H9 (cell line): Measurements from ENCODE around the gene CPA4. TPM values are rescaled to one million over a fixed set of nuclear protein-coding genes. Genes with fewer than 3 reads are reported as not detected.

ENCODE experiments used
- DNase-seq: peaks from one replicate; pipeline ENCODE4 v3.0.0-alpha.2; 2017
- H2AFZ ChIP-seq: one replicate; pipeline ENCODE4 v1.6.1; 2013; ENCODE audit warnings: mild to moderate bottlenecking, low read length, control low read depth, moderate library complexity
- H2AK5ac ChIP-seq: 2 replicates; pipeline ENCODE4 v1.6.1; 2013; ENCODE audit warnings: low read length, control low read depth, mixed read lengths; ENCODE audit not compliant: insufficient read length
- H2BK120ac ChIP-seq: one replicate; pipeline ENCODE4 v1.6.1; 2013; ENCODE audit warnings: low read depth, mild to moderate bottlenecking, low read length, control low read depth, inconsistent platforms; ENCODE audit not compliant: poor library complexity, severe bottlenecking
- H2BK12ac ChIP-seq: 2 replicates; pipeline ENCODE4 v1.6.1; 2013; ENCODE audit warnings: low read length, control low read depth, mixed read lengths, low read depth; ENCODE audit not compliant: insufficient read length
- H2BK15ac ChIP-seq: 2 replicates; pipeline ENCODE4 v1.6.1; 2013; ENCODE audit warnings: low read depth, low read length, control low read depth
- H2BK20ac ChIP-seq: one replicate; pipeline ENCODE4 v1.6.1; 2013; ENCODE audit warnings: low read depth, mild to moderate bottlenecking, low read length, control low read depth, inconsistent platforms; ENCODE audit not compliant: poor library complexity, severe bottlenecking
- H2BK5ac ChIP-seq: 2 replicates; pipeline ENCODE4 v1.6.1; 2013; ENCODE audit warnings: low read length, control low read depth, mixed read lengths; ENCODE audit not compliant: insufficient read length
- H3K14ac ChIP-seq: 2 replicates; pipeline ENCODE4 v1.6.1; 2013; ENCODE audit warnings: low read length, control low read depth; ENCODE audit not compliant: insufficient read depth
- H3K18ac ChIP-seq: 2 replicates; pipeline ENCODE4 v1.6.1; 2013; ENCODE audit warnings: low read depth, mild to moderate bottlenecking, mixed read lengths, low read length, control low read depth; ENCODE audit not compliant: insufficient read length
- H3K23ac ChIP-seq: 2 replicates; pipeline ENCODE4 v1.6.1; 2013; ENCODE audit warnings: low read length, control low read depth, mixed read lengths, low read depth; ENCODE audit not compliant: insufficient read length
- H3K23me2 ChIP-seq: 2 replicates; pipeline ENCODE4 v1.6.1; 2013; ENCODE audit warnings: low read depth, mild to moderate bottlenecking, mixed read lengths, low read length, control low read depth; ENCODE audit not compliant: insufficient read length, poor library complexity, severe bottlenecking
- H3K27ac ChIP-seq: 2 replicates; pipeline ENCODE4 v1.5.1; 2013; ENCODE audit warnings: low read length, control low read depth, mixed read lengths, low read depth; ENCODE audit not compliant: insufficient read length
- H3K27me3 ChIP-seq: 2 replicates; pipeline ENCODE4 v1.6.1; 2013; ENCODE audit warnings: low read length, control low read depth, inconsistent platforms; ENCODE audit not compliant: insufficient read depth
- H3K4ac ChIP-seq: 2 replicates; pipeline ENCODE4 v1.6.1; 2013; ENCODE audit warnings: low read depth, mild to moderate bottlenecking, control low read depth, inconsistent platforms, low read length, moderate library complexity
- H3K4me1 ChIP-seq: 2 replicates; pipeline ENCODE4 v1.6.1; 2013; ENCODE audit warnings: low read length, control low read depth, inconsistent platforms; ENCODE audit not compliant: insufficient read depth
- H3K4me2 ChIP-seq: 2 replicates; pipeline ENCODE4 v1.6.1; 2013; ENCODE audit warnings: low read length, control low read depth, mixed read lengths; ENCODE audit not compliant: insufficient read length, insufficient read depth
- H3K56ac ChIP-seq: 2 replicates; pipeline ENCODE4 v1.6.1; 2013; ENCODE audit warnings: low read depth, mild to moderate bottlenecking, mixed read lengths, low read length, control low read depth; ENCODE audit not compliant: insufficient read length
- H3K79me1 ChIP-seq: 2 replicates; pipeline ENCODE4 v1.6.1; 2013; ENCODE audit warnings: low read depth, mild to moderate bottlenecking, moderate library complexity, low read length, control low read depth, inconsistent platforms; ENCODE audit not compliant: insufficient read depth, poor library complexity, severe bottlenecking
- H3K79me2 ChIP-seq: 2 replicates; pipeline ENCODE4 v1.6.1; 2013; ENCODE audit warnings: low read length, control low read depth, inconsistent platforms; ENCODE audit not compliant: insufficient read depth
- H3K9ac ChIP-seq: 2 replicates; pipeline ENCODE4 v1.6.1; 2013; ENCODE audit warnings: low read length, control low read depth, mixed read lengths; ENCODE audit not compliant: insufficient read length; ENCODE audit errors: extremely low read depth
- H3K9me3 ChIP-seq: one replicate; pipeline ENCODE4 v1.6.1; 2013; ENCODE audit warnings: low read depth, low read length, inconsistent platforms; ENCODE audit not compliant: control insufficient read depth
- H3T11ph ChIP-seq: one replicate; pipeline ENCODE4 v1.6.1; 2013; ENCODE audit warnings: mild to moderate bottlenecking, low read length, control low read depth, inconsistent platforms
- H4K20me1 ChIP-seq: one replicate; pipeline ENCODE4 v1.6.1; 2013; ENCODE audit not compliant: control insufficient read depth, insufficient read length, insufficient read depth
- H4K5ac ChIP-seq: 2 replicates; pipeline ENCODE4 v1.6.1; 2013; ENCODE audit warnings: low read depth, mild to moderate bottlenecking, mixed read lengths, low read length, control low read depth; ENCODE audit not compliant: insufficient read length
- H4K8ac ChIP-seq: replicated peaks from 2 replicates; pipeline ENCODE4 v1.6.1; 2013; ENCODE audit warnings: low read length, control low read depth, mixed read lengths, low read depth; ENCODE audit not compliant: insufficient read length
- H4K91ac ChIP-seq: 2 replicates; pipeline ENCODE4 v1.6.1; 2013; ENCODE audit warnings: low read depth, mild to moderate bottlenecking, moderate library complexity, mixed read lengths, low read length, control low read depth; ENCODE audit not compliant: insufficient read length
- H3K27ac Mint-ChIP-seq, 3 experiments: 2 replicates in 2 of 3; 3 replicates in 1 of 3; pipeline ENCODE4 v1.8.0; 2020 to 2021; ENCODE audit warnings: mixed read lengths in 3 of 3, mild to moderate bottlenecking in 1 of 3, moderate library complexity in 1 of 3
- H3K27me3 Mint-ChIP-seq: 2 replicates; pipeline ENCODE4 v1.8.0; 2021; ENCODE audit warnings: low read depth, mild to moderate bottlenecking, moderate library complexity, mixed read lengths
- H3K36me3 Mint-ChIP-seq, 3 experiments: 2 replicates in 2 of 3; 3 replicates in 1 of 3; pipeline ENCODE4 v1.8.0; 2020 to 2021; ENCODE audit warnings: low read depth in 3 of 3, mixed read lengths in 3 of 3; ENCODE audit not compliant: insufficient read depth in 1 of 3
- H3K4me1 Mint-ChIP-seq, 2 experiments: 2 replicates each; pipeline ENCODE4 v1.8.0; 2020; ENCODE audit warnings: mixed read lengths in 2 of 2
- H3K4me3 Mint-ChIP-seq, 2 experiments: 2 replicates in 1 of 2; 3 replicates in 1 of 2; pipeline ENCODE4 v1.8.0; 2020 to 2021; ENCODE audit warnings: mild to moderate bottlenecking in 2 of 2, mixed read lengths in 2 of 2, moderate library complexity in 1 of 2
- H3K9me3 Mint-ChIP-seq, 2 experiments: 2 replicates in 1 of 2; 3 replicates in 1 of 2; pipeline ENCODE4 v1.8.0; 2020; ENCODE audit warnings: mild to moderate bottlenecking in 2 of 2, mixed read lengths in 2 of 2, moderate library complexity in 1 of 2
- WGBS: extraction: QIAGEN DNeasy Blood & Tissue Kit; methylation state at CpG from one replicate; pipeline ENCODE4 v1.1.7; 2013; ENCODE audit warnings: missing lambda C conversion rate, low lambda C conversion rate, mixed read lengths; ENCODE audit not compliant: insufficient read length; ENCODE audit errors: extremely low coverage; 5-methylcytosine and 5-hydroxymethylcytosine counted together
- total RNA-seq: library from RNA; stranded (reverse); gene quantifications from 2 replicates; pipeline ENCODE4 v1.2.1, GENCODE V29; 2021
- TF ChIP-seq, protein P1 (sequence below): fragments of 200-600 bp; sonication (generic); conservative IDR thresholded peaks from 3 replicates; pipeline ENCODE4 v1.8.0; 2021; ENCODE audit warnings: antibody characterized with exemption, mild to moderate bottlenecking

CPA4 gene
- total RNA-seq, 1 experiment from 2014 or later: not detected

DNA sequence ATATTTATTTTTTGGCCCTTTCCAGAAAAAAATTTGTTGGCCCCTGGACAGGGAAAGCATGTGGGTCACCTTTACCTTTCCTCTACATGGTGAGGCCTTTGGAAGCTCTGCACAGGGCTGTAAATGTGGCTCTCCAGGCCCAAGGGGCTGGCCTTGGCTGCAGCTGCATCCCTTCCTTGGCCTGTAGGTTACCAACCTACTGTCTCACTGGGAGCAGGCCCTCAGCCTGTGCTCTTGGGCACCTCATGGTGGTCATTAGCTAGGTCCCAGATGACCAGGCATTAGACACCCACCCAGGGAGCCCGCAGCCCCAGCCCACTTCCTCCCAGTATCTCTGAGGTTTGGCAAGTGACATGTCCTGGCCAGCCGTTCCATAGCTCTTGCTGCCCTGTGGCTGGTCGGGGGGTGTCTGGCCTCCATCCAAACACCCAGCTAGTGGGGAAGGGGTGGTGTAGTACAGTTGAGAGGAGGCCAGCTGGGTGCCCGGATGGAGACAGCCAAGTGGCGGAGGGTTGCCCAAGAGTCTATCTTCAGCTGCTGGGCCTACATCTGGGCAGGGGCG is 44.5 kb downstream of the CPA4 start:
- Histone ChIP-seq H2BK5ac (no peak overlapping the region), H3T11ph (no peak overlapping the region), H3K27me3 (no peaks in the 10 kb centered on the region), H2AK5ac (no peak overlapping the region), H2BK12ac (no peak overlapping the region), H3K27ac (no peak overlapping the region), H3K23ac (no peak overlapping the region), H4K20me1 (no peaks in the 10 kb centered on the region), H3K23me2 (no peaks in the 10 kb centered on the region), H3K9me3 (no peaks in the 10 kb centered on the region), H2BK20ac (no peak overlapping the region), H3K56ac (no peak overlapping the region), H3K79me2 (no peaks in the 10 kb centered on the region), H3K4me2 (no peak overlapping the region), H2AFZ (no peak overlapping the region), H4K5ac (no peak overlapping the region), H4K91ac (no peak overlapping the region), H3K79me1 (no peaks in the 10 kb centered on the region), H3K18ac (no peak overlapping the region), H2BK120ac (no peak overlapping the region), H3K9ac (no peak overlapping the region), H3K14ac (no peak overlapping the region; the same call in 1 of the 2 replicates), H2BK15ac (no peak overlapping the region), H4K8ac (no peak overlapping the region), H3K4ac (no peak overlapping the region), H3K4me1 (peaks cover 6% of the 10 kb centered on the region; the same call in 1 of the 2 replicates)
- Mint-ChIP-seq H3K27ac (peak overlapping the region; percentile 73 to 95 (median 92)), H3K9me3 (no peaks in the 10 kb centered on the region), H3K36me3 (no peaks in the 10 kb centered on the region), H3K4me1 (peaks cover 18 to 23% of the 10 kb centered on the region in 2 experiments), H3K4me3 (no peak overlapping the region; a peak in 1 of 5 replicates), H3K27me3 (no peaks in the 10 kb centered on the region)
- TF ChIP-seq, protein P1, sequence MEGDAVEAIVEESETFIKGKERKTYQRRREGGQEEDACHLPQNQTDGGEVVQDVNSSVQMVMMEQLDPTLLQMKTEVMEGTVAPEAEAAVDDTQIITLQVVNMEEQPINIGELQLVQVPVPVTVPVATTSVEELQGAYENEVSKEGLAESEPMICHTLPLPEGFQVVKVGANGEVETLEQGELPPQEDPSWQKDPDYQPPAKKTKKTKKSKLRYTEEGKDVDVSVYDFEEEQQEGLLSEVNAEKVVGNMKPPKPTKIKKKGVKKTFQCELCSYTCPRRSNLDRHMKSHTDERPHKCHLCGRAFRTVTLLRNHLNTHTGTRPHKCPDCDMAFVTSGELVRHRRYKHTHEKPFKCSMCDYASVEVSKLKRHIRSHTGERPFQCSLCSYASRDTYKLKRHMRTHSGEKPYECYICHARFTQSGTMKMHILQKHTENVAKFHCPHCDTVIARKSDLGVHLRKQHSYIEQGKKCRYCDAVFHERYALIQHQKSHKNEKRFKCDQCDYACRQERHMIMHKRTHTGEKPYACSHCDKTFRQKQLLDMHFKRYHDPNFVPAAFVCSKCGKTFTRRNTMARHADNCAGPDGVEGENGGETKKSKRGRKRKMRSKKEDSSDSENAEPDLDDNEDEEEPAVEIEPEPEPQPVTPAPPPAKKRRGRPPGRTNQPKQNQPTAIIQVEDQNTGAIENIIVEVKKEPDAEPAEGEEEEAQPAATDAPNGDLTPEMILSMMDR: 0 out of 3 replicates have a peak, but pooled peaks have one; percentile 10
- no peak for DNase-seq
- WGBS: no CpG with 5 or more reads among the region's 6 CpGs
